Measurements from ENCODE around the gene INTU. TPM values are rescaled to one million over a fixed set of nuclear protein-coding genes. Genes with fewer than 3 reads are reported as not detected.

INTU gene
- total and polyA plus RNA-seq, 2 experiments from 2014 or later: 3.9 to 18.0 TPM

- Histone ChIP-seq H3K27ac (no peak overlapping the region), H3K27me3 (no peaks in the 10 kb centered on the region), H3K36me3 (no peaks in the 10 kb centered on the region), H3K4me1 (ENCODE audit: low read depth) (no peaks in the 10 kb centered on the region), H3K9me3 (ENCODE audit: low read depth) (no peaks in the 10 kb centered on the region), H3K4me3 (no peak overlapping the region)
- no peak for DNase-seq (ENCODE audit: low read depth in 1 of 2, low spot score in 1 of 2)
- TF ChIP-seq CTCF (IDR thresholded peaks at IDR 0.05; ENCODE audit: low read depth, low read length): no peak
Measured at GRCh38 chr4:127771535-127772275, 138.9 kb downstream of the INTU start.

- no peak overlapping the region for H3K27ac ChIP-seq
Measured at GRCh38 chr4:127772769-127773671, 140.3 kb downstream of the INTU start.

DNA sequence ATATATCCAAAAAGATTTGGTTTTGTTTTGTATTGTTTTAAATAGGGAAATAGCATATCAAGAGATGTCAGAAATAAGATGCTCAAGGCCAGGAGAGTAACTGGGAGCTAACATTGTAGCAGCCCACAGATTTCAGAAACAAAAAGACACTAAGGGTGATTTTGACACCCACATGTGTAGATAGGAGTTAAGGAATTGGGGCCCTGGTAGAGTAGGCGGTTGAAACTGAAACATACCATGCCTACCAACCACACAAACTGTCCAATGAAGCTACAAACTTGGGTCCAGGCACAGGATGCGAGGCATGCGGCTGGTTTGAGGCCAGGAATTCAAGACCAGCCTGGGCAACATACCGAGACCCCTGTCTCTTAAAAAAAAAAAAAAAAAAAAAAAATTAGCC, 143.1 kb downstream of the INTU start:
- H3K4me3 ChIP-seq: no peak overlapping the region
- H3K36me3 ChIP-seq: no peaks in the 10 kb centered on the region
- H3K4me1 ChIP-seq (ENCODE audit: low read depth): peaks cover 13% of the 10 kb centered on the region
- TF ChIP-seq CTCF (IDR thresholded peaks at IDR 0.05; ENCODE audit: low read depth, low read length): no peak
- H3K27me3 ChIP-seq: no peaks in the 10 kb centered on the region
- H3K27ac ChIP-seq: no peak overlapping the region
- DNase-seq (ENCODE audit: low read depth in 1 of 2, low spot score in 1 of 2): no peak
- H3K9me3 ChIP-seq (ENCODE audit: low read depth): no peaks in the 10 kb centered on the region

More at GRCh38 chr4:127772769-127773671, 140.3 kb downstream of the INTU start:
- no peak for DNase-seq (ENCODE audit: low read depth in 1 of 2, low spot score in 1 of 2)
- Histone ChIP-seq H3K9me3 (ENCODE audit: low read depth) (no peaks in the 10 kb centered on the region), H3K27me3 (no peaks in the 10 kb centered on the region), H3K4me1 (ENCODE audit: low read depth) (peaks cover 5% of the 10 kb centered on the region), H3K36me3 (no peaks in the 10 kb centered on the region), H3K4me3 (no peak overlapping the region)
- TF ChIP-seq CTCF (IDR thresholded peaks at IDR 0.05; ENCODE audit: low read depth, low read length): no peak

Other genes starting within 250 kb of the INTU start
- gene SLC25A31, start 97.4 kb downstream of the INTU start, total RNA-seq: not detected in 2 replicates
- gene SLC25A31, start 97.4 kb downstream of the INTU start, polyA plus RNA-seq: 0.21 and 0.23 TPM in 2 replicates
- 2.2 and 2.4 TPM in 2 replicates for gene HSPA4L, start 149.4 kb downstream of the INTU start, total RNA-seq
- gene HSPA4L, start 149.4 kb downstream of the INTU start, polyA plus RNA-seq: 2.6 and 4.3 TPM in 2 replicates
- gene PLK4, start 247.9 kb downstream of the INTU start, total RNA-seq: 4.1 and 13.0 TPM in 2 replicates
- gene PLK4, start 247.9 kb downstream of the INTU start, polyA plus RNA-seq: 5.2 and 6.5 TPM in 2 replicates

All from cardiac muscle cell (in vitro differentiated cells and primary cell).